Mucosa of descending colon (tissue), 3 donors: ENCODE results near the gene AFMID. TPM values are rescaled to one million over a fixed set of nuclear protein-coding genes. Genes with fewer than 3 reads are reported as not detected.

ENCODE experiments used
- ATAC-seq: fragments of 200-7000 bp; cut with Tn5 transposase; one replicate; pipeline ENCODE4 v1.9.1; 2020; ENCODE audit warnings: mild to moderate bottlenecking, moderate library complexity
- DNase-seq, 3 donors: peaks; one replicate each; pipeline ENCODE4 v3.0.0-alpha.2; 2020
- H3K36me3 ChIP-seq: fragments of 200-600 bp; one replicate; pipeline ENCODE4 v1.8.0; 2021; ENCODE audit warnings: low read depth, mild to moderate bottlenecking
- H3K4me1 ChIP-seq: fragments of 200-600 bp; one replicate; pipeline ENCODE4 v1.8.0; 2021; ENCODE audit warnings: low read depth, mild to moderate bottlenecking
- H3K4me3 ChIP-seq: fragments of 200-600 bp; one replicate; pipeline ENCODE4 v1.8.0; 2021; ENCODE audit warnings: mild to moderate bottlenecking
- H3K9me3 ChIP-seq: fragments of 200-600 bp; one replicate; pipeline ENCODE4 v1.8.0; 2021; ENCODE audit warnings: mild to moderate bottlenecking
- CTCF ChIP-seq: fragments of 200-600 bp; IDR thresholded peaks from one replicate; pipeline ENCODE4 v1.8.0; 2022; ENCODE audit warnings: antibody characterized with exemption, mild to moderate bottlenecking
- intact Hi-C, 2 donors: fragments of 100-400 bp; cut with DNase I in 1 of 2; cut with micrococcal nuclease in 1 of 2; formaldehyde crosslinking; loops; one replicate each; pipeline versions ENCODE4 v1.11.0 to v1.11.1; 2022; cut with DNase I, micrococcal nuclease
- total RNA-seq, 3 donors: library from RNA; stranded (reverse); fragmentation: NEBNext Ultra II Directional in 2 of 3; extraction: Animal tissue kit (Norgen Biotek cat#: 25700) in 2 of 3; gene quantifications; one replicate each; pipeline versions ENCODE4 v1.2.1 to v1.2.4, GENCODE V29; 2021 to 2023
- donor health status: DM: no; HTN: no; CAD: no; lungs with moderate emphysema.
- donor health status: DM: no; HTN: no; CAD: no.
- donor health status: DM: no; HTN: yes; CAD: no.

AFMID gene
- total RNA-seq, 3 donors from 2014 or later = 14.2 to 39.9 (median 27.9) TPM

- Histone ChIP-seq H3K9me3 (no peaks in the 10 kb centered on the region), H3K4me1 (peaks cover 78% of the 10 kb centered on the region), H3K36me3 (no peaks in the 10 kb centered on the region), H3K4me3 (no peak overlapping the region)
- DNase-seq (peak; percentile 88 to 92 (median 89)), ATAC-seq (peak; percentile 51)
- TF ChIP-seq CTCF = no peak
- intact Hi-C loops = no loop called here
These were observed 14.7 kb upstream of the AFMID start for GRCh38 chr17:78172249-78173051.

- DNase-seq (peak in 2 of 3 donors; percentile 29 to 59), ATAC-seq (no peak)
- Histone ChIP-seq H3K9me3 (no peaks in the 10 kb centered on the region), H3K4me1 (peaks cover 81% of the 10 kb centered on the region), H3K36me3 (no peaks in the 10 kb centered on the region), H3K4me3 (no peak overlapping the region)
- no peak for TF ChIP-seq CTCF
- intact Hi-C loops = no loop called here
These were observed 14.0 kb upstream of the AFMID start for GRCh38 chr17:78173097-78173715.

- H3K4me3 ChIP-seq = no peak overlapping the region
- TF ChIP-seq CTCF = peak; percentile 50
- intact Hi-C loops = no loop called here
These were observed 12.8 kb upstream of the AFMID start for GRCh38 chr17:78174346-78174869.

GRCh38 chr17:78174870-78175642 lies 12.1 kb upstream of the AFMID start:
- intact Hi-C loops = no loop called here
- ATAC-seq = peak; percentile 47
- Histone ChIP-seq H3K36me3 (no peaks in the 10 kb centered on the region), H3K9me3 (no peaks in the 10 kb centered on the region), H3K4me3 (no peak overlapping the region), H3K4me1 (peaks cover 79% of the 10 kb centered on the region)
- TF ChIP-seq CTCF = no peak
- DNase-seq = peak in 2 of 3 donors; percentile 67 to 73

More at GRCh38 chr17:78174346-78174869, 12.8 kb upstream of the AFMID start:
- peak; percentile 80 for ATAC-seq
- Histone ChIP-seq H3K36me3 (no peaks in the 10 kb centered on the region), H3K4me1 (peaks cover 85% of the 10 kb centered on the region), H3K9me3 (no peaks in the 10 kb centered on the region)
- peak; percentile 93 to 95 (median 94) for DNase-seq

GRCh38 chr17:78175643-78175981 lies 11.6 kb upstream of the AFMID start:
- Histone ChIP-seq H3K9me3 (no peaks in the 10 kb centered on the region), H3K4me3 (no peak overlapping the region), H3K36me3 (no peaks in the 10 kb centered on the region), H3K4me1 (peaks cover 74% of the 10 kb centered on the region)
- intact Hi-C loops = no loop called here
- no peak for DNase-seq
- no peak for ATAC-seq
- TF ChIP-seq CTCF = no peak
